Measurements from ENCODE around the gene AUP1. TPM values are rescaled to one million over a fixed set of nuclear protein-coding genes. Genes with fewer than 3 reads are reported as not detected.

AUP1 gene
- total RNA-seq, 3 donors from 2014 or later (not counting 1 experiment from before 2014, with no cell fraction given): 234 to 242 (median 237) TPM

- no peak for TF ChIP-seq CTCF (IDR thresholded peaks at IDR 0.05)
- peak within 1 kb of the TSS; percentile 92 for H3K4me3 Mint-ChIP-seq
- H3K36me3 Mint-ChIP-seq: no peaks in the 10 kb centered on the region
- Histone ChIP-seq H3K27me3 (ENCODE audit: control insufficient read depth, insufficient read depth, low read length) (peaks cover 12% of the 10 kb centered on the region), H3K4me3 (ENCODE audit: low read length) (peak within 1 kb of the TSS; percentile 70), H3K27ac (ENCODE audit: low read length) (peak within 1 kb of the TSS; percentile 66), H3K4me1 (ENCODE audit: control insufficient read depth, insufficient read depth, low read length) (peaks cover 31% of the 10 kb centered on the region), H3K36me3 (ENCODE audit: control insufficient read depth, insufficient read depth, low read length) (peaks cover 6% of the 10 kb centered on the region), H3K9me3 (ENCODE audit: control insufficient read depth, insufficient read depth, low read length) (no peaks in the 10 kb centered on the region)
- peak; percentile 78 to 84 (median 81) for ATAC-seq
- WGBS (ENCODE audit: insufficient coverage): under 1% methylated on average over 73 of the region's 73 CpGs
- peaks cover 25 to 28% of the 10 kb centered on the region in 2 donors for H3K27me3 Mint-ChIP-seq (ENCODE audit: low read depth in 2 of 2)
- H3K4me1 Mint-ChIP-seq: peaks cover 7 to 36% of the 10 kb centered on the region in 2 donors
- H3K9me3 Mint-ChIP-seq: no peaks in the 10 kb centered on the region
- DNase-seq: peak; percentile 78 to 88
- intact Hi-C loops (cut with micrococcal nuclease): no loop called here
- H3K27ac Mint-ChIP-seq: peak within 1 kb of the TSS; percentile 80 to 89
Measured at GRCh38 chr2:74553892-74554819, 24.6 kb upstream of the AUP1 start, which contains the start of the genes DOK1 and LOXL3. Gene DOK1, plus strand, starts transcription at chr2:74554720. Its CDS starts 35 bp downstream, at chr2:74554755. Gene LOXL3, minus strand, starts transcription at chr2:74553942. Its CDS starts 1,308 bp downstream, at chr2:74552634.

- Mint-ChIP-seq H3K27ac (peak overlapping the region; percentile 80 to 89), H3K9me3 (no peaks in the 10 kb centered on the region), H3K27me3 (ENCODE audit: low read depth in 2 of 2) (peaks cover 30 to 32% of the 10 kb centered on the region in 2 donors), H3K4me1 (peaks cover 10 to 36% of the 10 kb centered on the region in 2 donors), H3K36me3 (no peaks in the 10 kb centered on the region), H3K4me3 (peak overlapping the region; percentile 75)
- peaks cover 6% of the 10 kb centered on the region for H3K36me3 ChIP-seq (ENCODE audit: control insufficient read depth, insufficient read depth, low read length)
- H3K27me3 ChIP-seq (ENCODE audit: control insufficient read depth, insufficient read depth, low read length): peaks cover 17% of the 10 kb centered on the region
- peak overlapping the region; percentile 66 for H3K27ac ChIP-seq (ENCODE audit: low read length)
- WGBS (ENCODE audit: insufficient coverage): 88% methylated on average over 27 of the region's 27 CpGs
- peak in 1 of 2 donors; percentile 27 for DNase-seq
- no peak for TF ChIP-seq CTCF (IDR thresholded peaks at IDR 0.05)
- H3K4me1 ChIP-seq (ENCODE audit: control insufficient read depth, insufficient read depth, low read length): peaks cover 38% of the 10 kb centered on the region
- no peak overlapping the region for H3K4me3 ChIP-seq (ENCODE audit: low read length)
- intact Hi-C loops (cut with micrococcal nuclease): no loop called here
- no peak for ATAC-seq
- H3K9me3 ChIP-seq (ENCODE audit: control insufficient read depth, insufficient read depth, low read length): no peaks in the 10 kb centered on the region
Measured at GRCh38 chr2:74552914-74553811, 23.7 kb upstream of the AUP1 start.

GRCh38 chr2:74551942-74552913, 22.7 kb upstream of the AUP1 start:
- Histone ChIP-seq H3K27me3 (ENCODE audit: control insufficient read depth, insufficient read depth, low read length) (peaks cover 21% of the 10 kb centered on the region), H3K9me3 (ENCODE audit: control insufficient read depth, insufficient read depth, low read length) (no peaks in the 10 kb centered on the region), H3K27ac (ENCODE audit: low read length) (no peak overlapping the region), H3K4me3 (ENCODE audit: low read length) (no peak overlapping the region), H3K4me1 (ENCODE audit: control insufficient read depth, insufficient read depth, low read length) (peaks cover 38% of the 10 kb centered on the region), H3K36me3 (ENCODE audit: control insufficient read depth, insufficient read depth, low read length) (peaks cover 6% of the 10 kb centered on the region)
- DNase-seq: no peak
- peaks cover 35 to 41% of the 10 kb centered on the region in 2 donors for H3K27me3 Mint-ChIP-seq (ENCODE audit: low read depth in 2 of 2)
- no peaks in the 10 kb centered on the region for H3K9me3 Mint-ChIP-seq
- peak overlapping the region; percentile 61 for H3K4me3 Mint-ChIP-seq
- intact Hi-C loops (cut with micrococcal nuclease): no loop called here
- no peaks in the 10 kb centered on the region for H3K36me3 Mint-ChIP-seq
- 67% methylated on average over 21 of the region's 21 CpGs for WGBS (ENCODE audit: insufficient coverage)
- H3K4me1 Mint-ChIP-seq: peaks cover 11 to 36% of the 10 kb centered on the region in 2 donors
- TF ChIP-seq CTCF (IDR thresholded peaks at IDR 0.05): no peak
- no peak for ATAC-seq
- peak overlapping the region; percentile 2 to 19 for H3K27ac Mint-ChIP-seq

Measured in natural killer cell (primary cell).